Thyroid gland (tissue), 4 donors: ENCODE data around the gene OBSL1. TPM values are rescaled to one million over a fixed set of nuclear protein-coding genes. Genes with fewer than 3 reads are reported as not detected.

ENCODE experiments used
- DNase-seq, 2 donors: peaks; one replicate each; pipeline ENCODE4 v3.0.0-alpha.2; 2019
- H3K27ac ChIP-seq, 3 donors: fragments of 200-600 bp; sonication (generic); 1 replicate in 2 of 3; 2 replicates in 1 of 3; pipeline ENCODE4 v1.5.1; 2016 to 2019; ENCODE audit warnings: mild to moderate bottlenecking in 1 of 3, moderate library complexity in 1 of 3
- H3K27me3 ChIP-seq: fragments of 200-600 bp; sonication (generic); one replicate; pipeline ENCODE4 v1.5.1; 2019
- H3K36me3 ChIP-seq, 2 donors: fragments of 200-600 bp; sonication (generic); one replicate each; pipeline ENCODE4 v1.5.1; 2016 to 2019
- H3K4me1 ChIP-seq, 2 donors: fragments of 200-600 bp; sonication (generic); one replicate each; pipeline ENCODE4 v1.5.1; 2017 to 2019
- H3K4me3 ChIP-seq, 3 donors: fragments of 200-600 bp; sonication (generic); replicated peaks in 1 of 3; 1 replicate in 2 of 3; 2 replicates in 1 of 3; pipeline ENCODE4 v1.5.1; 2016; ENCODE audit warnings: mild to moderate bottlenecking in 1 of 3
- H3K9me3 ChIP-seq: fragments of 200-600 bp; sonication (generic); one replicate; pipeline ENCODE4 v1.5.1; 2017
- POLR2A ChIP-seq, 2 donors: fragments of 450-650 bp; IDR thresholded peaks; one replicate each; pipeline ENCODE4 v1.6.1; 2017; ENCODE audit warnings: antibody characterized with exemption in 2 of 2, mild to moderate bottlenecking in 2 of 2, moderate library complexity in 1 of 2
- WGBS, 2 donors: methylation state at CpG; one replicate each; pipeline ENCODE4 v1.1.5; 2017; 5-methylcytosine and 5-hydroxymethylcytosine counted together
- intact Hi-C: fragments of 100-400 bp; cut with DNase I; formaldehyde crosslinking; loops from one replicate; pipeline ENCODE4 v1.15.1; 2023
- total RNA-seq, 4 donors: library from RNA; depleted of rRNA; stranded (reverse); fragments of >200 nt; gene quantifications; one replicate each; pipeline ENCODE4 v1.2.3, GENCODE V29; 2016
- TF ChIP-seq, protein P1 (sequence below), 6 experiments: fragments of 200-600 bp in 3 of 6; fragments of 450-650 bp in 3 of 6; sonication (generic) in 3 of 6; IDR thresholded peaks; one replicate each; pipeline ENCODE4 v1.5.1; 2016 to 2019; ENCODE audit warnings: antibody characterized with exemption in 6 of 6, mild to moderate bottlenecking in 2 of 6, inconsistent platforms in 1 of 6, moderate library complexity in 1 of 6

OBSL1 gene
- total RNA-seq, 4 donors from 2014 or later: 142 to 200 (median 170) TPM

DNA sequence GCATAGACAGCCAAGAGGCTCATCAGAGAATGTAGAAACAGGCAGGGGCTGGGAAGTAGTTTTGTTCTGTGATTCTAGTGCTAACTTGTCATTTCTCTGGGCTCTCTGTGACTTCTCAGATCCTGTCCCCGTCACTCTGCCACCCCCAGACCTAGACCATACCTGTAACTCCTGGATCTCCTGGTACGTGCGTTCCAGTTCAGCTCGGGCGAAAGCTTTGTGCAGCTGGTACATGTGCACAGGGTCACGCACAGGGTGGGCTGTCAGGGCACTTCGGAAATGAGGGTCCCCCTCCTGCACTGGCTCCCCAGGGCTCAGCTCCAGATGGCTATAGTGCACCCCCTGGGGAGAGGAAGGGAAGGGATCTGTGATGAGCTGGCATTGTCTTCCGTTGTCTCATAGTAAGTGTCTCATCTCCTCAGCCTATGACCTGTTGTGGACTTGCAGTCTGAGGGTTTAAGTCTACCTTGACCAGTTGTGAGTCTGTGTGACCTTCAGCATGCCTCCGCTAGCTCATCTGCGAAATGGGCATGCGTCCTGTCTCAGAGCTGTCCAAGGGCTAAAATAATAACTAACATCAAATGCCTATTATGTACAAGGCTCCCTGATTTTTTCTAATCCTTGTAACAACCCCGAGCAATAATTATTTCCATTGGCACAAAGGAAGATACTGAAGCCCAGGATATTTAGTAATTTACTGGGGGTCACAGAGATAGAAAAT is 30.4 kb downstream of the OBSL1 start:
- H3K4me3 ChIP-seq: no peak overlapping the region
- H3K9me3 ChIP-seq: no peaks in the 10 kb centered on the region
- intact Hi-C loops: loop anchor here (2.0 to 5.0 kb wide), 2 partner anchors 102 to 146 kb away; no protein-coding TSS in a partner anchor
- H3K36me3 ChIP-seq: peaks cover 14 to 17% of the 10 kb centered on the region in 2 donors
- no peaks in the 10 kb centered on the region for H3K27me3 ChIP-seq
- WGBS, 2 donors: 92% methylated on average over 12 of the region's 12 CpGs
- DNase-seq: no peak
- H3K4me1 ChIP-seq: peaks cover 21 to 24% of the 10 kb centered on the region in 2 donors
- H3K27ac ChIP-seq: no peak overlapping the region
- TF ChIP-seq POLR2A (IDR thresholded peaks at IDR 0.05): no peak
- TF ChIP-seq, protein P1, sequence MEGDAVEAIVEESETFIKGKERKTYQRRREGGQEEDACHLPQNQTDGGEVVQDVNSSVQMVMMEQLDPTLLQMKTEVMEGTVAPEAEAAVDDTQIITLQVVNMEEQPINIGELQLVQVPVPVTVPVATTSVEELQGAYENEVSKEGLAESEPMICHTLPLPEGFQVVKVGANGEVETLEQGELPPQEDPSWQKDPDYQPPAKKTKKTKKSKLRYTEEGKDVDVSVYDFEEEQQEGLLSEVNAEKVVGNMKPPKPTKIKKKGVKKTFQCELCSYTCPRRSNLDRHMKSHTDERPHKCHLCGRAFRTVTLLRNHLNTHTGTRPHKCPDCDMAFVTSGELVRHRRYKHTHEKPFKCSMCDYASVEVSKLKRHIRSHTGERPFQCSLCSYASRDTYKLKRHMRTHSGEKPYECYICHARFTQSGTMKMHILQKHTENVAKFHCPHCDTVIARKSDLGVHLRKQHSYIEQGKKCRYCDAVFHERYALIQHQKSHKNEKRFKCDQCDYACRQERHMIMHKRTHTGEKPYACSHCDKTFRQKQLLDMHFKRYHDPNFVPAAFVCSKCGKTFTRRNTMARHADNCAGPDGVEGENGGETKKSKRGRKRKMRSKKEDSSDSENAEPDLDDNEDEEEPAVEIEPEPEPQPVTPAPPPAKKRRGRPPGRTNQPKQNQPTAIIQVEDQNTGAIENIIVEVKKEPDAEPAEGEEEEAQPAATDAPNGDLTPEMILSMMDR (IDR thresholded peaks at IDR 0.05): no peak

DNA sequence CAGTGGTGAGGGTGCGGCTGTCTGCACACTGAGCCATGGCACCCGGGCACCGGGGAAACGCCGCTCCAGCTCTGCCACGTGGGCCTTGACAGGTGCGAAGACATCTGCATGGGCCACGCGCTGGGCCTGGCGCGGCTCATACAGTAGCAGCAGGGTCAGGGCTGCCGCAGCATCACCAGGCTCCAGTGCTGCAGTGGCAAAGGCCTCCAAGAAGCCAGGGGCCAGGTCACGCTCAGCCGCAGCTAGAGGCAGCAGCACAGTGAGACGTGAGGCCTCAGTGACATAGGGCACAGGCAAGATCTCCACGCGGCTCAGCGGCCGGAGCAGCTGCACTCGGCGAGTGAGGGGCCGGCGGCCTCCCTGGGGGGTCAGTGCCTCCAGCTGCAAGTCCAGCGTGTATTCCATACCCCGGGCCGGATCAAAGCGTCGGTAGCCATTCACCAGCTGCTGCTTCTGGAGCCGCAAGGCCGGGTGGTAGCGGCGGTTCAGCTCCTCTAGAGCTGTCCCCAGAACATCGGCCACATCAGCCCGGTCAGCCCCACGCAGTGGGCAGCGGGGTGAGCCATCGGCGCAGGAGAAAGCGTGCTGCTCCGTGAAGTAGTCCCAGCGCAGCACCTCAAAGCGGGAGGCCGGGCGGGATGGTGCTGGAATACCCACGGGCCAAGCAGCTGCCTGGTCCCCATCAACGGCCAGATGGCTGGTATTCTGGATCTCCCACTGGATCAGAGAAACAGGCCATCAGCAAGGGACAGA is 31.2 kb downstream of the OBSL1 start:
- WGBS, 2 donors: 92% methylated on average over 26 to 44 of the region's 46 CpGs
- TF ChIP-seq, protein P1 (IDR thresholded peaks at IDR 0.05): no peak
- no peak for TF ChIP-seq POLR2A (IDR thresholded peaks at IDR 0.05)
- peaks cover 21 to 24% of the 10 kb centered on the region in 2 donors for H3K4me1 ChIP-seq
- intact Hi-C loops: loop anchor here (2.0 to 5.0 kb wide), 2 partner anchors 103 to 147 kb away; no protein-coding TSS in a partner anchor
- H3K36me3 ChIP-seq: peaks cover 14 to 17% of the 10 kb centered on the region in 2 donors
- H3K27me3 ChIP-seq: no peaks in the 10 kb centered on the region
- no peak overlapping the region for H3K27ac ChIP-seq
- DNase-seq: no peak
- H3K4me3 ChIP-seq: no peak overlapping the region
- no peaks in the 10 kb centered on the region for H3K9me3 ChIP-seq

DNA sequence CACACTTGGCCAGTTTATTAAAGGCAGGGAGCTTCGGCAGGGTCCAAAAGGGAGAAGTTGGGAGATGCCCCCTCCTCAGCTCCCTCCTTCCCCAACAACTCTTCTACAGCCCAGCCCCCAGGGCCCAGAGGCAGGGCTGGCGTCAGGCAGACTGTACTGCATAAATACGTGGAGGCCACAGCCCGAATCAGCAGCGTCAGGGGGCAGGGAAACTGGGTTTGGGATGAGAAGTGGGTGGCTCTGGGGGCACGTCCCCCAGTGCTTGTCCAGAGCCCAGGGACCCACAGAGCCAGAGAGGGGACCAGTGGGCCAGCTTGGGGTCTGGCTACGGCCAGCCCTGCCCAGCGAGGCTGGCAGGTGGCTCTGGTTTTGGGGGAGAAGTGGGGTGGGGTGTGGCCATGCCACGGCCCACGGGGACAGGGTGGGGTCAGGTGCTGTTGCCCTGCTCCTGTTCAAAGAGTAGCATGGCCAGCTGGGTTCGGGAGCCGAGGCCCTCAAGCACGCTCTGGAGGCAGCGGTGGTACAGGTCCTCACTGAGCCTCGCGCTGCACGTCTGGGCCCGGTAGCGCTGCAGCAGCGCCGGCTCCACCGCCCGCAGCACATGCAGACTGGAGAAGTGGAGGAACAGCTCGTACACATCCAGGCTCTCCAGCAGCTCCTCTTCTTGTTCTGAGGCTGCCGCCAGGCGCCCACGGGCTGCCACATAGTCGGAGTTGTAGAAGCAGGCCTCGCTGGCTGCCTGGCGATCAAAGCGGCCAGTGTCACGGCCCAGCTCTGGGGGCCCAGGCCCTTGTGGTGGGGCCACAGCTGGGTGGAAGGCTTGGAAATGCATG is 32.2 kb downstream of the OBSL1 start:
- 84 to 91% methylated on average over 18 to 25 of the region's 32 CpGs for WGBS, 2 donors
- intact Hi-C loops: no loop called here

DNA sequence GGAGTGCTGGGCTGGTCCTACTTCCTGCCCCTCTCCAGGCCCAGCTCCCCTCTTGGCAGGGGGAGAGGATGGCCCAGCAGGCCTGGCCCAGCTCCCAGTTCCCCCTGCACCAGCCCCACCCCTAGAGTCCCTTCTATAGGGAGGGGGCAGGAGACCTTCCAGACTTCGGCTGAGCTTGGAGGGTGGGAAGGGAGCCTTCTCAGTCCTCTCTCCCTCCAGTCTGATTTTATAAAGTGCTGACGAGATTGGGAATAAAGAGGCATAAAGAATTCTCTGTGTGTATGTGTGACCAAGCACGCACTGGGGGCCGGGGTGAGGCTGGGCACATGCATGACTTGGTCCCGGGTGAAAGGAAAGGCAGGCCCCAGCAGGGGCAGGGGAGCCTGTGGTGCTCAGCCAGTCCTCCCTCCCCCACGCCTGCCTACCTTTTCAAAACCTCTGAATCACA is 32.8 kb downstream of the OBSL1 start:
- intact Hi-C loops: no loop called here
- WGBS, 2 donors: 68 to 75% methylated on average over 6 of the region's 6 CpGs
- Histone ChIP-seq H3K9me3 (no peaks in the 10 kb centered on the region), H3K27ac (no peak overlapping the region), H3K4me1 (peaks cover 13 to 18% of the 10 kb centered on the region in 2 donors), H3K4me3 (no peak overlapping the region), H3K36me3 (peaks cover 14 to 17% of the 10 kb centered on the region in 2 donors), H3K27me3 (no peaks in the 10 kb centered on the region)
- no peak for TF ChIP-seq POLR2A (IDR thresholded peaks at IDR 0.05)
- TF ChIP-seq, protein P1 (IDR thresholded peaks at IDR 0.05): no peak
- DNase-seq: no peak

More for the DNA sequence above, 32.2 kb downstream of the OBSL1 start:
- Histone ChIP-seq H3K36me3 (peaks cover 14 to 17% of the 10 kb centered on the region in 2 donors), H3K27ac (no peak overlapping the region), H3K9me3 (no peaks in the 10 kb centered on the region), H3K4me3 (no peak overlapping the region), H3K27me3 (no peaks in the 10 kb centered on the region), H3K4me1 (peaks cover 15 to 19% of the 10 kb centered on the region in 2 donors)
- TF ChIP-seq, protein P1 (IDR thresholded peaks at IDR 0.05): no peak
- TF ChIP-seq POLR2A (IDR thresholded peaks at IDR 0.05): no peak
- no peak for DNase-seq
